Loucy (cell line): Measurements from ENCODE around the gene BBOX1.

Experiments
- H2AFZ ChIP-seq: fragments of 200-600 bp; sonication (generic); 2 replicates; pipeline ENCODE4 v1.6.0; 2016; ENCODE audit warnings: antibody characterized with exemption, mild to moderate bottlenecking, low read length, moderate library complexity
- H3F3A ChIP-seq: fragments of 200-600 bp; 2 replicates; pipeline ENCODE4 v1.6.0; 2016; ENCODE audit warnings: antibody characterized with exemption, low read depth, mild to moderate bottlenecking
- H3K27me3 ChIP-seq: fragments of 200-600 bp; sonication (generic); 2 replicates; pipeline ENCODE4 v1.6.1; 2014; ENCODE audit warnings: low read length, mild to moderate bottlenecking; ENCODE audit not compliant: insufficient read depth, poor library complexity, severe bottlenecking
- H3K36me3 ChIP-seq: fragments of 200-600 bp; sonication (generic); 2 replicates; pipeline ENCODE4 v1.6.1; 2016; ENCODE audit warnings: low read length; ENCODE audit not compliant: insufficient read depth
- H3K4me1 ChIP-seq: fragments of 200-600 bp; sonication (generic); 2 replicates; pipeline ENCODE4 v1.5.1; 2014; ENCODE audit warnings: low read length, mild to moderate bottlenecking; ENCODE audit not compliant: insufficient read depth, poor library complexity, severe bottlenecking
- H3K4me2 ChIP-seq: fragments of 200-600 bp; sonication (generic); 2 replicates; pipeline ENCODE4 v1.6.0; 2014; ENCODE audit warnings: antibody characterized with exemption, low read length, low read depth, mild to moderate bottlenecking; ENCODE audit not compliant: poor library complexity, severe bottlenecking
- H3K4me3 ChIP-seq: fragments of 200-600 bp; sonication (generic); 2 replicates; pipeline ENCODE4 v1.5.1; 2014; ENCODE audit warnings: low read length, mild to moderate bottlenecking, mixed read lengths; ENCODE audit not compliant: poor library complexity, severe bottlenecking
- H3K79me2 ChIP-seq: fragments of 200-600 bp; sonication (generic); 2 replicates; pipeline ENCODE4 v1.6.1; 2014; ENCODE audit warnings: low read length; ENCODE audit not compliant: insufficient read depth
- H3K9ac ChIP-seq: fragments of 200-600 bp; sonication (generic); 2 replicates; pipeline ENCODE4 v1.6.0; 2014; ENCODE audit warnings: mild to moderate bottlenecking, low read depth, low read length, moderate library complexity; ENCODE audit not compliant: poor library complexity, severe bottlenecking
- H3K9me2 ChIP-seq: fragments of 200-600 bp; sonication (generic); replicated peaks from 2 replicates; pipeline ENCODE4 v1.6.1; 2016; ENCODE audit warnings: low read depth, low read length, mixed read lengths
- H3K9me3 ChIP-seq: fragments of 200-600 bp; sonication (generic); 2 replicates; pipeline ENCODE4 v1.6.1; 2014; ENCODE audit warnings: mild to moderate bottlenecking, antibody characterized with exemption, low read length, low read depth; ENCODE audit not compliant: insufficient read depth
- H4K20me1 ChIP-seq: fragments of 200-600 bp; sonication (generic); 2 replicates; pipeline ENCODE4 v1.6.0; 2014; ENCODE audit warnings: antibody characterized with exemption, low read length, mild to moderate bottlenecking; ENCODE audit not compliant: insufficient read depth, poor library complexity, severe bottlenecking
- CTCF ChIP-seq: fragments of 200-600 bp; sonication (generic); conservative IDR thresholded peaks from 2 replicates; pipeline ENCODE4 v1.5.1; 2014; ENCODE audit warnings: mild to moderate bottlenecking, antibody characterized with exemption, low read length
- EZH2phosphoT487 ChIP-seq: fragments of 200-600 bp; IDR thresholded peaks from 2 replicates; pipeline ENCODE4 v1.6.1; 2018; ENCODE audit warnings: antibody characterized with exemption, mild to moderate bottlenecking, moderate library complexity, borderline replicate concordance

The BBOX1 gene

GRCh38 chr11:27122001-27122400 is 81.4 kb downstream of the BBOX1 start:
- Histone ChIP-seq H4K20me1 (no peaks in the 10 kb centered on the region), H3K36me3 (no peaks in the 10 kb centered on the region), H2AFZ (no peak overlapping the region), H3K4me3 (no peak overlapping the region), H3K27me3 (no peaks in the 10 kb centered on the region), H3K4me2 (no peak overlapping the region), H3K4me1 (peaks cover 37% of the 10 kb centered on the region), H3F3A (no peaks in the 10 kb centered on the region; the same call in 1 of the 2 replicates), H3K9me3 (no peaks in the 10 kb centered on the region), H3K9ac (no peak overlapping the region), H3K9me2 (no peaks in the 10 kb centered on the region), H3K79me2 (no peaks in the 10 kb centered on the region)
- TF ChIP-seq CTCF (no peak; the same call in 1 of the 2 replicates), EZH2phosphoT487 (no peak)

GRCh38 chr11:27124514-27125264 is 84.1 kb downstream of the BBOX1 start:
- no peak overlapping the region for H3K4me2 ChIP-seq
- H2AFZ ChIP-seq, result no peak overlapping the region
- peaks cover 19% of the 10 kb centered on the region for H3K4me1 ChIP-seq
- H3K79me2 ChIP-seq, result no peaks in the 10 kb centered on the region
- H3F3A ChIP-seq, result no peaks in the 10 kb centered on the region
- no peak overlapping the region for H3K4me3 ChIP-seq
- H3K9me2 ChIP-seq, result no peaks in the 10 kb centered on the region
- H3K36me3 ChIP-seq, result no peaks in the 10 kb centered on the region
- TF ChIP-seq CTCF (peak; percentile 63), EZH2phosphoT487 (no peak)
- H3K9me3 ChIP-seq, result no peaks in the 10 kb centered on the region
- no peaks in the 10 kb centered on the region for H4K20me1 ChIP-seq
- H3K27me3 ChIP-seq, result no peaks in the 10 kb centered on the region
- no peak overlapping the region for H3K9ac ChIP-seq

DNA sequence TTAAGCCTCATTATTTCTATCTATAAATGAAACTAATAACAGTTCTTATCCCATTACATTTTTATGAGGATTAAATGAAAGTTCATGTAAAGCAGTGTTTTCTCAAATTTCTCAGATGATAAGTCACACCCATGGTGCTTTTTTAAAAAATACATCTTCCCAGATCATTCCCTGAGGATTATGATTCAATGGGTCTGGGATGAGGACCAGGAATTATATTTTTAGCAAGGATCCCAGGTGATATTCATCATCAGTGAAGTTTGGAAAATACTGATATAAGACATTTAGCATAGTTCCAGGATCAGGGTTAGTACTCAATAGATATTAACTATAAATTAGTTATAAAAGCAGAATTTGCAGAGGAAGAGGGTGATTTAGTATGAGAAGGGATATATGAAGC is 89.1 kb downstream of the BBOX1 start:
- H3K79me2 ChIP-seq, result no peaks in the 10 kb centered on the region
- H2AFZ ChIP-seq, result no peak overlapping the region
- no peak for TF ChIP-seq EZH2phosphoT487
- no peak for TF ChIP-seq CTCF
- H3K36me3 ChIP-seq, result no peaks in the 10 kb centered on the region
- H3K9ac ChIP-seq, result no peak overlapping the region
- no peaks in the 10 kb centered on the region for H3K9me2 ChIP-seq
- H3K4me3 ChIP-seq, result no peak overlapping the region
- H3K27me3 ChIP-seq, result no peaks in the 10 kb centered on the region
- no peaks in the 10 kb centered on the region for H3K4me1 ChIP-seq
- no peak overlapping the region for H3K4me2 ChIP-seq
- H3F3A ChIP-seq, result no peaks in the 10 kb centered on the region
- H4K20me1 ChIP-seq, result no peaks in the 10 kb centered on the region
- 0 out of 2 replicates have a peak, but pooled peaks cover under 1% of the 10 kb centered on the region for H3K9me3 ChIP-seq
